HepG2 (cell line): ENCODE results near the gene TRPV2. TPM values are rescaled to one million over a fixed set of nuclear protein-coding genes. Genes with fewer than 3 reads are reported as not detected.
A peak's percentile ranks its signal among the peaks of the same experiment; 100 is the strongest.

Source experiments
- CENPT ChIP-seq: sonication (generic); formaldehyde crosslinking; IDR thresholded peaks from 2 replicates; pipeline ENCODE4 v1.8.0; 2022; ENCODE audit warnings: low read depth, mild to moderate bottlenecking, moderate library complexity, missing genetic modification reagents
- CREM ChIP-seq, 2 experiments: sonication (generic) in 1 of 2; formaldehyde crosslinking in 1 of 2; IDR thresholded peaks; 2 replicates each; pipeline versions ENCODE4 v1.4.0 to v1.6.1; 2016 to 2020; ENCODE audit warnings: antibody characterized with exemption in 1 of 2, mild to moderate bottlenecking in 1 of 2, missing genetic modification reagents in 1 of 2
- DMTF1 ChIP-seq: sonication (generic); formaldehyde crosslinking; IDR thresholded peaks from 2 replicates; pipeline ENCODE4 v1.4.0; 2020; ENCODE audit warnings: mild to moderate bottlenecking, missing genetic modification reagents
- GATAD2A ChIP-seq: IDR thresholded peaks from 2 replicates; pipeline ENCODE4 v1.6.1; 2016
- HBP1 ChIP-seq: IDR thresholded peaks from 2 replicates; pipeline ENCODE4 v1.6.1; 2016; ENCODE audit warnings: low read depth, control low read depth
- HNF1A ChIP-seq, 2 experiments: sonication (generic) in 1 of 2; formaldehyde crosslinking in 1 of 2; IDR thresholded peaks; 2 replicates each; pipeline versions ENCODE4 v1.4.0 to v1.6.1; 2016 to 2020; ENCODE audit warnings: borderline replicate concordance in 1 of 2, low read depth in 1 of 2, mild to moderate bottlenecking in 1 of 2, missing genetic modification reagents in 1 of 2
- RFXANK ChIP-seq: IDR thresholded peaks from 2 replicates; pipeline ENCODE4 v1.6.1; 2016
- SETDB1 ChIP-seq: sonication (generic); formaldehyde crosslinking; IDR thresholded peaks from 2 replicates; pipeline ENCODE4 v1.5.1; 2020; ENCODE audit warnings: missing genetic modification reagents, mild to moderate bottlenecking, borderline replicate concordance
- TMF1 ChIP-seq: sonication (generic); formaldehyde crosslinking; IDR thresholded peaks from 2 replicates; pipeline ENCODE4 v1.8.1; 2022; ENCODE audit warnings: low read depth, missing genetic modification reagents
- ZBTB7B ChIP-seq: sonication (generic); formaldehyde crosslinking; IDR thresholded peaks from 2 replicates; pipeline ENCODE4 v1.4.0; 2020; ENCODE audit warnings: missing genetic modification reagents
- ZHX1 ChIP-seq: sonication (generic); formaldehyde crosslinking; IDR thresholded peaks from 2 replicates; pipeline ENCODE4 v1.8.1; 2022; ENCODE audit warnings: low read depth, mild to moderate bottlenecking, missing genetic modification reagents
- ZNF281 ChIP-seq: sonication (generic); formaldehyde crosslinking; IDR thresholded peaks from 2 replicates; pipeline ENCODE4 v1.4.0; 2020; ENCODE audit warnings: missing genetic modification reagents, borderline replicate concordance
- ZNF891 ChIP-seq: sonication (generic); formaldehyde crosslinking; IDR thresholded peaks from 2 replicates; pipeline ENCODE4 v1.5.0; 2020; ENCODE audit warnings: mild to moderate bottlenecking, missing genetic modification reagents
- polyA plus RNA-seq, 8 experiments: library from polyadenylated mRNA; depleted of rRNA in 3 of 8; stranded (reverse) in 7 of 8; unstranded in 1 of 8; fragments of >200 nt; fragmentation: Illumina TruSeq in 4 of 8; extraction: Trizol in 4 of 8; gene quantifications; 2 replicates each; pipeline versions ENCODE4 v1.2.1 to v1.2.3, GENCODE V29; 2011 to 2016; ENCODE audit warnings: low read depth in 4 of 8, missing spikeins in 1 of 8, mixed read lengths in 1 of 8; ENCODE audit not compliant: insufficient read depth in 1 of 8
- total RNA-seq, 5 experiments: library from RNA; depleted of rRNA; stranded (reverse); fragments of >200 nt; fragmentation: Illumina TruSeq; extraction: Trizol; gene quantifications; 2 replicates each; pipeline ENCODE4 v1.2.3, GENCODE V29; 2016; ENCODE audit warnings: low read depth in 1 of 5

Gene TRPV2
- total and polyA plus RNA-seq, 2 of the 13 experiments (the other 11 are each of a cell fraction or from before 2014, with no cell fraction given): 13.6 to 21.3 TPM

- TF ChIP-seq TMF1 (CRISPR knock-in tag): peak; percentile 71; the same call in 1 of the 2 replicates
- TF ChIP-seq ZNF281 (CRISPR knock-in tag): peak; percentile 81; the same call in 1 of the 2 replicates
- TF ChIP-seq CENPT (CRISPR knock-in tag): no peak
- no peak for TF ChIP-seq DMTF1
- peak; percentile 49 for TF ChIP-seq HNF1A (IDR thresholded peaks at IDR 0.05; ENCODE audit: low read depth)
- TF ChIP-seq HNF1A (CRISPR knock-in tag; IDR thresholded peaks at IDR 0.05; ENCODE audit: borderline replicate concordance): no peak; the same call in none of the 2 replicates
- TF ChIP-seq SETDB1: no peak
- peak; percentile 58; the same call in 1 of the 2 replicates for TF ChIP-seq GATAD2A
- peak; percentile 96; the same call in 1 of the 2 replicates for TF ChIP-seq RFXANK
- no peak for TF ChIP-seq HBP1 (CRISPR knock-in tag)
- peak; percentile 84 for TF ChIP-seq ZHX1 (CRISPR knock-in tag)
- TF ChIP-seq CREM (IDR thresholded peaks at IDR 0.05): peak; percentile 92
- 0 out of 2 replicates have a peak, but pooled peaks have one; percentile 58 for TF ChIP-seq CREM (CRISPR knock-in tag; IDR thresholded peaks at IDR 0.05)
- peak; percentile 75; the same call in 1 of the 2 replicates for TF ChIP-seq ZNF891 (CRISPR knock-in tag)
- TF ChIP-seq ZBTB7B: no peak; the same call in 1 of the 2 replicates
Observed at GRCh38 chr17:16380640-16381495, 34.5 kb upstream of the TRPV2 start, which contains the start of gene UBB (continued).
